ENCODE results near the gene GPATCH2L.

GPATCH2L gene

DNA sequence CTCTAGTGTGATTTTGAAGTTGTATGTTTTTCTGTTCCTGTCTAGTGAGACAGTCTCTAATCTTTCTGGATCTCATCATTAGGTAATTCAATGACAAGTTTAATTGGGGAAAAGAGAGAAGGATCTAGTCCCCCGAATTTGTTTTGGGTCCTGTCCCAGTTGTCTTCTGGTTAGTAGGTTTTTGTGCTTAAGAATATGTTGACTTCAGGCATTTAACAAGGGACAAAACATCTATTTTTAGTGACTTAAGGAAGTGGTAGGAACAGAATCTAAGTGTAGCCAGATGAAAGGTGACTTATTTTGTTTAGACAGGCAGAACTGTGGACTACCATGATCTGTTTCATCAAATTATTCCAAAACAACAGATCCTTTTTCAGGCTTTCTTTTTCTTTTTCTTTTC, 2.2 kb downstream of the GPATCH2L start:
- Mint-ChIP-seq H3K4me1 (ENCODE audit: low read depth) (peaks cover 59% of the 10 kb centered on the region), H3K36me3 (ENCODE audit: low read depth) (peaks cover 38% of the 10 kb centered on the region), H3K27me3 (ENCODE audit: low read depth) (peaks cover 9% of the 10 kb centered on the region), H3K27ac (no peak overlapping the region), H3K9me3 (peaks cover 6% of the 10 kb centered on the region), H3K4me3 (peak overlapping the region; percentile 69)
- no peak for DNase-seq (ENCODE audit: low spot score)

DNA sequence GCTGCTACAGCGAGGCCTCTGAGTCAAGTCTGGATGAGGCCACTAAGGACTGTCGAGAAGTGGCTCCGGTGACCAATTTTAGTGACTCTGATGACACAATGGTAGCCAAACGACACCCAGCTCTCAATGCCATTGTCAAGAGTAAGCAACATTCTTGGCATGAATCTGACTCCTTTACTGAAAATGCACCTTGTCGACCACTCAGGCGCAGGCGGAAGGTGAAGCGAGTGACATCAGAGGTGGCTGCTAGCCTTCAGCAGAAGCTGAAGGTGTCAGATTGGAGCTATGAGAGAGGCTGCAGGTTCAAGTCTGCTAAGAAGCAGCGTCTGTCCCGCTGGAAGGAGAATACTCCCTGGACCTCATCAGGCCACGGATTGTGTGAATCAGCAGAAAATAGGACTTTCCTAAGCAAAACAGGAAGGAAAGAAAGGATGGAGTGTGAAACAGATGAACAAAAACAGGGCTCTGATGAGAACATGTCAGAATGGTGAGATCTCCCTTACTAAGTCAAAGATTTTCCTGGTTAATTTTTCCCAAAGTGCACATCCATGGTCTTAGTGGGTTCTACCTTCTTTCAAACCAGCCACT, 2.9 kb downstream of the GPATCH2L start:
- H3K4me1 Mint-ChIP-seq (ENCODE audit: low read depth), result peaks cover 63% of the 10 kb centered on the region
- peak overlapping the region; percentile 69 for H3K4me3 Mint-ChIP-seq
- H3K27ac Mint-ChIP-seq, result no peak overlapping the region
- no peak for DNase-seq (ENCODE audit: low spot score)
- peaks cover 2% of the 10 kb centered on the region for H3K27me3 Mint-ChIP-seq (ENCODE audit: low read depth)
- peaks cover 44% of the 10 kb centered on the region for H3K36me3 Mint-ChIP-seq (ENCODE audit: low read depth)
- peaks cover 6% of the 10 kb centered on the region for H3K9me3 Mint-ChIP-seq

DNA sequence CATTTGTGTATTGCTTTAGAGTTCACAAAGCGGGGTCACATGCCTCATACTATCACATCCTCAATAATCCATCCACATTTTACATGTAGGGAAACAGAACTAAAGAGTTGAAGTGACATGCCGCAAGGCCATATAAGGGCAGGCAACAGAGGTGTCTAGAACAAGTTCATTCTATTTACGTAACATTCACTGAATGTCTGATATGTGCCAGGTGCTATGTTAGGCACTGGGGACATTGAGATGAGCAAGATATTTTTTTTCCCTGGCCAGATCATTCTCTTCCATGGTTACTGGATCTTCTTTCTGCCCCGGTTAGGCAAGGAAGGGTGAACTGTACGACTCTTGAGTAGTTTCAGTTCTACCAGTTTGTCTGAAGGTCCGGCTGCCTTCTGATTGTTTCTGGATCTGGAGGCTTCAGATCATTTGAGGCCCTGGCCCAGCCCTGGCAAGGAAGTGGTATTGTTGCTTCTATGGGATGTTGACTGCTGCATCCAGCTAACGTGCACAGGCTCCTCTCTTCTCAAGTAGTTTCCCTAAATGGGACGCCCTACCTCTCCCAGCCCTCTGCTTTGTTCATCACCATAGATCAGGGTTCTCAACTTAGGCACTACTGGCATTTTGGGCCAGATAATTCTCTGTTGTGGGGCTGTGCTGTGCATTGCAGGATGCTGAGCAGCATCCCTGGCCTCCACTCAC, 12.1 kb downstream of the GPATCH2L start:
- no peak overlapping the region for H3K4me3 Mint-ChIP-seq

DNA sequence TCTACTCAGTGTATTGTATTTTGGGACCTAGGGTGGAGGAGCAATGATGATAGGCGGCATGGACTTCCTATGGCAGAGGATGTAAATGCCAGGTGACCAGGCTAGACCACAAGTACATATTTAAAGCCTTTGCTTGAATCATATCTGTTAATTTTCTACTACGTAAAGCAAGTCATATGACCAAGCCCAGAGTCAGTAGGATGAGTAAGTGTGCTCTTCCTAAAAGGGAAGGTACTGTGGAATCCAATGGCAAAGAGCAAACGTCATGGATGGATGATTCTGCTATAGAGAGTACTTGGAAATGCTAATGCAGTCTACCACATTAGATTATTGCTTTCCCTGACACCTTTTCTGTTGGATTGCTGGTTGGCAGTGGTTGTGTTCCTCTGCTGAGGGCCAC, 16.8 kb downstream of the GPATCH2L start:
- Mint-ChIP-seq H3K4me1 (ENCODE audit: low read depth) (peaks cover 5% of the 10 kb centered on the region), H3K9me3 (no peaks in the 10 kb centered on the region), H3K27me3 (ENCODE audit: low read depth) (no peaks in the 10 kb centered on the region), H3K36me3 (ENCODE audit: low read depth) (peaks cover 54% of the 10 kb centered on the region), H3K27ac (no peak overlapping the region), H3K4me3 (no peak overlapping the region)
- DNase-seq (ENCODE audit: low spot score), result no peak

More for the DNA sequence above, 12.1 kb downstream of the GPATCH2L start:
- Mint-ChIP-seq H3K9me3 (no peaks in the 10 kb centered on the region), H3K4me1 (ENCODE audit: low read depth) (peaks cover 17% of the 10 kb centered on the region), H3K36me3 (ENCODE audit: low read depth) (peaks cover 59% of the 10 kb centered on the region), H3K27me3 (ENCODE audit: low read depth) (no peaks in the 10 kb centered on the region), H3K27ac (no peak overlapping the region)
- no peak for DNase-seq (ENCODE audit: low spot score)

DNA sequence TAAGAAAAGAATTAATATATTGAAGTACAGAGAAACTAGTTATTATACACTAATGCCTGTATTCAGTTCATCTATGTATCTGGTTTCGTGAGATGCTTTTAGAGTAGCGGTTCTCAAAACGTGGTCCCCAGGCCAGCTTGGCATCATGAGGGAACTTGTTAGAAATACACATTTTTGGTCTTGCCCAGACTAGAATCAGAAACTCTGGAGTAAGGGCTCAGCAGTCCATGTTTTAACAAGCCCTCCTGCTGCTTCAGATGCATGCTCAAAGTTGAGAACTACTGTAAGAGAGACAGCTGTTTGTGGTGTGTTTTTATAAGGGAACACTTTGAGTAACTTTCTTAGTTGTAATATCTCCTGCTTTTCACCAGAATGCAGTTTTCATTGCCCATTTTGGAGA, 18.1 kb downstream of the GPATCH2L start:
- peaks cover 5% of the 10 kb centered on the region for H3K4me1 Mint-ChIP-seq (ENCODE audit: low read depth)
- peaks cover 53% of the 10 kb centered on the region for H3K36me3 Mint-ChIP-seq (ENCODE audit: low read depth)
- H3K4me3 Mint-ChIP-seq, result no peak overlapping the region
- no peak for DNase-seq (ENCODE audit: low spot score)
- H3K27ac Mint-ChIP-seq, result no peak overlapping the region
- no peaks in the 10 kb centered on the region for H3K9me3 Mint-ChIP-seq
- H3K27me3 Mint-ChIP-seq (ENCODE audit: low read depth), result no peaks in the 10 kb centered on the region

DNA sequence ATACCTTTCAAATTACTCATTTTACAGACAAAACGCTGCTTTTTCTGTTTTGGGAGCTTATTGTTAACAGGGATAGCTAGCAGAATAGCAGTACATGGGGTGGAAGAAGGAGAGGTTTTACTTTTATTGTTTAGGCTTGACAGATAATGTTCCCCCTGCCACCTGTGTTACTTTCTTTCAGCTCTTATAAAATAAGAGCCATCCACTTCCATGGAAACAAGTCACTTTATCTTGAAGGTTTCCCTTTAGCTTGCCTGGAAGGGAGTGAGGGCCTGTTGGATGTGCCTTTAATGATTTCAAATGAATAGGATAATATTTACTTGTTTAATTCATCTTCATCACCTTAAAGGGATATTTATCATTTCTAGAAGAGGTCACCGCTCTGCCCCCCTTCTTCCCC, 23.3 kb downstream of the GPATCH2L start:
- Mint-ChIP-seq H3K9me3 (no peaks in the 10 kb centered on the region), H3K4me3 (no peak overlapping the region), H3K27ac (no peak overlapping the region), H3K36me3 (ENCODE audit: low read depth) (peaks cover 50% of the 10 kb centered on the region), H3K27me3 (ENCODE audit: low read depth) (no peaks in the 10 kb centered on the region), H3K4me1 (ENCODE audit: low read depth) (no peaks in the 10 kb centered on the region)
- DNase-seq (ENCODE audit: low spot score), result no peak

DNA sequence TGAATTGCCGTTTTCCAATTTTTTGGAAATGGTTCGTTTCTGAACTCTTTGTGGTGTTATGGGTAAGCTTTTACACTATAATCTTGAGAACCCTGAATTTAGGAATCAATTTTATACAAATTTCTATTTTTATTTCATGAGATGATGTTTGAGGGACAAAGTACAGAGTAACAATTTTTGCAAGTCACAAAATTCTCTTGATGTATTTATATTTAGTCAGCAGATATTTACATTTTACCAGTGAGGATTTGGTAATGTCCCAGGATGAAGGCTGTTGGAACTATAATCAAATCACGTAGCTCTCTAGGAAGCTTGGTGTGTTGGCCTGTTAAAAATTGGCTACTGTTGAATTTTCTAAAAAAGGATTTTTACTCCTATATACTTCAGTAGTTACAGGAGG, 24.2 kb downstream of the GPATCH2L start:
- no peak for DNase-seq (ENCODE audit: low spot score)
- Mint-ChIP-seq H3K4me3 (no peak overlapping the region), H3K36me3 (ENCODE audit: low read depth) (peaks cover 47% of the 10 kb centered on the region), H3K9me3 (no peaks in the 10 kb centered on the region), H3K4me1 (ENCODE audit: low read depth) (no peaks in the 10 kb centered on the region), H3K27ac (no peak overlapping the region), H3K27me3 (ENCODE audit: low read depth) (no peaks in the 10 kb centered on the region)

DNA sequence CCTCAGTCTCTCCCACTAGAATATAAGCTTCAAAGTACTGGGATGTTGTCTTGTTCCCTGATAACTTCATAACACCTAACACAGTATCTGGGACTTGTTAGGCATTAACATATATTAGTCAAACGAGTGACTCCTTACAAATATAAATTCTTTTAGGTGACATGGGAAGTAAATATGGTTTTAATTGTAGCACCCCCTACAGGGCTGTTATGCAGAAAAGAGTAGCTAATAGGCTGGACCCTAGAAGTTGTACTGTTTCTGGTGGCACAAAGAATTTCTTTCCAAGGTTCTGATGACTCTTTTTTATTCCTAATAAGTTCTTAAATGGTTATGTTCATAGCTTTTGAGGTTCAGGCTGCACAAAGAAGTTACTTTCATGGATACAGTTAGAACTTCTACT, 29.8 kb downstream of the GPATCH2L start:
- Mint-ChIP-seq H3K9me3 (no peaks in the 10 kb centered on the region), H3K4me1 (ENCODE audit: low read depth) (no peaks in the 10 kb centered on the region), H3K4me3 (no peak overlapping the region), H3K36me3 (ENCODE audit: low read depth) (peaks cover 50% of the 10 kb centered on the region), H3K27ac (no peak overlapping the region), H3K27me3 (ENCODE audit: low read depth) (no peaks in the 10 kb centered on the region)
- DNase-seq (ENCODE audit: low spot score), result no peak

DNA sequence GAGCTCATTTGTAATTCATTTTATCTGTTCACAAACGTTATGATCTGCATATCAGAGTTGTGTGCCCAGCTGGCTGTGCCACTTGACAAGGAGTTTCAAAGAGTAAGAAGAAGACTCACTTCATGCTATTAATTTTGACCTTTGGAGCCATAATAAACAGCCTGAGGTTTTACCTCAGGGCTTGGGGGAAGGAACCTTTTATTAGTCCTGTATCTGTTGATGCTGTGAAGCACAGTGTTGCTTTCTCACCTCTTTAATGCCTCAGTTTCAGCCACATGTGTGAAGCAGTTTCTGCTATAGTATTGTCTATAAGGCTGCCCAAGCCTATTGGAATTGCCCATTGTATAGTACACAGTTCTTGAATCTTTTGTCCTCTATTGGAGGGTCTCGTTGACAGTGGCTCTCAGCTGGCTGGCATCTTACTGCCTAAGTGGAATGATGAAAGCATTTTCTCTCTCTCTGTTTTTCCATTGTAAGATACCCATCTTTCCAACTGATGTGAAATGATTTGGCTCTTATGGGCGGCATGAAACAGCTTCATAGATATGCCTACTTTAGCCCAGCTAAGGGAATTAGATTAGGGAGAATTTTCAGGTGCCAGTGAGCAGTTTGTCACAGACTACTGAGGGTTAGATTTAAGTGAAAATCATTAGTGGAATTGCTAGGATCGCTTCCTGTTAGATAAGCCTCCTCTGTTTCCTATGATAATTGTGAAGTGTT, 34.7 kb downstream of the GPATCH2L start:
- H3K9me3 Mint-ChIP-seq, result no peaks in the 10 kb centered on the region
- no peak overlapping the region for H3K4me3 Mint-ChIP-seq
- H3K36me3 Mint-ChIP-seq (ENCODE audit: low read depth), result peaks cover 48% of the 10 kb centered on the region
- H3K27ac Mint-ChIP-seq, result no peak overlapping the region
- no peak for DNase-seq (ENCODE audit: low spot score)
- no peaks in the 10 kb centered on the region for H3K27me3 Mint-ChIP-seq (ENCODE audit: low read depth)
- peaks cover 9% of the 10 kb centered on the region for H3K4me1 Mint-ChIP-seq (ENCODE audit: low read depth)

DNA sequence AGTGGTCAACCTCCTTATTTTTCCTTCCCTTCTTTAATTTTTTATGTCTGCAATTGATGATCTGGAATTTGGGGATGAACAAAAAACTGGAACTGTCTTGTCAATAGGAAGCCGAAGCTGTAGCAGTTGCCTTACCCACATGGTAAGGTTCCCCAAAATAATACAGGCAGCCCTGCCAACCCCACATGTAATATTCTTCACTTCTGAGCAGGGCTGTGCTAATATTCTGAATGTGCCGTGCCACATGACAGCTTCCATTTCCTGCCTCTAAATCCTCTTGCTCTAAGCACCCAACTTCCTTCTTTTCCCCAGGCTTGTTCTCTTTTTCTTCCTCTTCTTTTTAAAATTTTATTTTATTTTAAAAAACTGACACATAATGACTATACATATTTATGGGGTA, 39.6 kb downstream of the GPATCH2L start:
- DNase-seq (ENCODE audit: low spot score), result no peak
- no peaks in the 10 kb centered on the region for H3K27me3 Mint-ChIP-seq (ENCODE audit: low read depth)
- peaks cover 9% of the 10 kb centered on the region for H3K4me1 Mint-ChIP-seq (ENCODE audit: low read depth)
- H3K4me3 Mint-ChIP-seq, result no peak overlapping the region
- no peaks in the 10 kb centered on the region for H3K9me3 Mint-ChIP-seq
- H3K36me3 Mint-ChIP-seq (ENCODE audit: low read depth), result peaks cover 49% of the 10 kb centered on the region
- H3K27ac Mint-ChIP-seq, result no peak overlapping the region

DNA sequence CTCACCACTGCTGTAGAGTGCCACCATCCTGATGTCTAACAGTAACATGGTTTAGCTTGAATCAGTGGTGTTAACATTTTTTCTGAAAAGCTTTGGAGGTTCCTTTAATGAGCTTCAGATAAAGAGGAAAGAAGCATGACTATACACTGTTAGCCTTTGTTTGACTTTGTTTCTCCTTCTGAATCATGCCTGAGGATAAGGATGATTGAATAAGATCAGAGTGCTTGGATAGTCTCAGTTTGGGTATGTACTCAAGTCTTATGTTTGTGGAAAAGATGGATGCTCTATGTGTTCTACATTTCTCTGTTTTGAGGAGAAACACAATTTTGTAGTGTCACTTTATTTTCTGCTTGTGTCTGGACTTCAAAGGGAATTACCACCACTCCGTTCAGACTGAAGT, 42.0 kb downstream of the GPATCH2L start:
- Mint-ChIP-seq H3K4me1 (ENCODE audit: low read depth) (peaks cover 4% of the 10 kb centered on the region), H3K27me3 (ENCODE audit: low read depth) (no peaks in the 10 kb centered on the region), H3K4me3 (no peak overlapping the region), H3K36me3 (ENCODE audit: low read depth) (peaks cover 42% of the 10 kb centered on the region), H3K27ac (no peak overlapping the region), H3K9me3 (no peaks in the 10 kb centered on the region)
- no peak for DNase-seq (ENCODE audit: low spot score)

DNA sequence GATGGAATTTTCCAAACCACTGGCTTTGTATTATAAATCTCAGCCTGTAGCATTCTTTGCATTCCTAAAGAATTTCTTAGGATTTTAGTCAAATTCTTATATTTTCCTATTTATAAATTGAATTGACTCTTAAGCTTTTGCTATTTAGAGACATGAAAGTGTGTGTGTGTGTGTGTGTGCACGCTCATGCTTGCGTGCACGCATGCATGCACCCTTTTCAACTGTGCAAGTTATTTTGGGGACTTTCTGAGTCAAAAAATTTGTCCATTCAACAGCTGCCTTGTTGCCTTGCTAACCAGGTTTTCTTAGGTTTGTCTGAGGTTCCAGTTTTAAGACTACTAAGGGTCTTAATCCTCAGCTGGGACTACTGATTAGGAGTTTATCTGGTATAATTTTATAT, 42.6 kb downstream of the GPATCH2L start:
- Mint-ChIP-seq H3K4me1 (ENCODE audit: low read depth) (no peaks in the 10 kb centered on the region), H3K4me3 (no peak overlapping the region), H3K27ac (no peak overlapping the region), H3K9me3 (no peaks in the 10 kb centered on the region), H3K27me3 (ENCODE audit: low read depth) (no peaks in the 10 kb centered on the region), H3K36me3 (ENCODE audit: low read depth) (peaks cover 38% of the 10 kb centered on the region)
- DNase-seq (ENCODE audit: low spot score), result no peak

DNA sequence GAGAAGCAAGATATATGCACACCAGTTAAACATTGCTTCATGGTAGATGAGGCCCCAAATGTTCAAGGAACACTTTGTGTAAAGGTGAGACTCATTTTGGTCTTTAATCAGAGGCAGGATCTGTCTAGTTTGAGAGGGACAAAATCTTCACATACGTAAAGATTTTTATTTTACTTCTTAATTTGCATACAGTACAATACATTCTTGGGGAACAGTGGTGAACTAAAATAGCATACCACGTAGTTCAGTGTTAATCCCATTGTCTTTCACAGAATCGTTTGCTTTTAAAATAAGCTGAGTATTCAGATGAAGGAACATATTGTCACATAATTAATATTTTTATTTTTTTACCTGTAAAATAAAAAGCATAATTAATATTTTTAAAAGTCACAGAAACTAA, 43.3 kb downstream of the GPATCH2L start:
- H3K27ac Mint-ChIP-seq, result no peak overlapping the region
- no peak overlapping the region for H3K4me3 Mint-ChIP-seq
- no peaks in the 10 kb centered on the region for H3K4me1 Mint-ChIP-seq (ENCODE audit: low read depth)
- no peaks in the 10 kb centered on the region for H3K9me3 Mint-ChIP-seq
- H3K27me3 Mint-ChIP-seq (ENCODE audit: low read depth), result no peaks in the 10 kb centered on the region
- H3K36me3 Mint-ChIP-seq (ENCODE audit: low read depth), result peaks cover 42% of the 10 kb centered on the region
- DNase-seq (ENCODE audit: low spot score), result no peak

DNA sequence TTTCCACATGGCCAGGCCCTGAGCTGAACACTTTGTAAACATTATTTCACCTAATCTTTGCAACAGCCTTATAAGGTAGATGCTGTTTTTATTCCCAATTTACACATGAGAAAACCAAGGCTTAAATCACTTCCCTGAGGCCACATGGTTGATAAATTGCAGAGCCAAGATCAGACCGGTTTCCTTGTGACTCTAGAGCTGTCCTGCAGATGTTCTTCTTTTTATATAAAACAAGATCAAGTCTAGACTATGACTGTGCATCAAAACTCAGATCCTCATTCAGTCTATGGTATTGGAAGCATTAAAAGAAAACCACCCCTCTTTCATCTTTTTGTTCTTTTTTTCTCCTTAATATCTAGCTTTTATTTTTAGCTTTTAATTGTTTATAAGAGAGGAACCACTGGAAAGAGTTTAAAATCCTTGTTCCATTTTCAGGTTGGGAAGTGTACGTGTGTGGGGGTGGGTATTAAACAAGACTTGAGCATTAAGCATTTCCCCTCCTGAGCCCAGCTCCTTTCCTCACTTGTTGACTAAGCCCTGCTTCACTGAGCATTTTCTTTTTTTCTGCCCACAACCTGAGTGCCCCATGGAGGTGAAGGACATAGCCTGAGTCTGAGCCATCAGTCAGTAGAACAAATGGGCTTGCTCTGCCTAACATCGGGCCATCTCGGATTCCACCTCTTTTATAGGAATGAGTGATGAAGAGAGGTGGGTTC, 45.4 kb downstream of the GPATCH2L start:
- Mint-ChIP-seq H3K27ac (no peak overlapping the region), H3K27me3 (ENCODE audit: low read depth) (no peaks in the 10 kb centered on the region), H3K9me3 (no peaks in the 10 kb centered on the region), H3K36me3 (ENCODE audit: low read depth) (peaks cover 48% of the 10 kb centered on the region), H3K4me3 (no peak overlapping the region), H3K4me1 (ENCODE audit: low read depth) (no peaks in the 10 kb centered on the region)
- no peak for DNase-seq (ENCODE audit: low spot score)

Measured in T-helper 2 cell treated with Interferon-gamma antibody and Interleukin-4, amounts not matched to agents 5 μg/mL and 100 μg/mL, for 36 hours (primary cell).